H1 (cell line): ENCODE results near the gene CRYBB3.

Experiments
- MAFK ChIP-seq: IDR thresholded peaks from 2 replicates; pipeline ENCODE4 v1.6.1; 2012; ENCODE audit warnings: low read depth, mild to moderate bottlenecking, improper control_type of control experiment, low read length
- TCF12 ChIP-seq: IDR thresholded peaks from 2 replicates; pipeline ENCODE4 v1.6.1; 2011; ENCODE audit warnings: low read depth, mild to moderate bottlenecking, low read length
- TF ChIP-seq, protein P1 (sequence below), 3 experiments: IDR thresholded peaks; 1 replicate in 2 of 3; 2 replicates in 1 of 3; pipeline versions ENCODE4 v1.5.1 to v1.6.1; 2011; ENCODE audit warnings: low read length in 3 of 3, mild to moderate bottlenecking in 3 of 3, inconsistent platforms in 2 of 3, low read depth in 1 of 3, moderate library complexity in 1 of 3; ENCODE audit not compliant: insufficient read depth in 1 of 3; ENCODE audit errors: control extremely low read depth in 1 of 3

- TF ChIP-seq, protein P1, sequence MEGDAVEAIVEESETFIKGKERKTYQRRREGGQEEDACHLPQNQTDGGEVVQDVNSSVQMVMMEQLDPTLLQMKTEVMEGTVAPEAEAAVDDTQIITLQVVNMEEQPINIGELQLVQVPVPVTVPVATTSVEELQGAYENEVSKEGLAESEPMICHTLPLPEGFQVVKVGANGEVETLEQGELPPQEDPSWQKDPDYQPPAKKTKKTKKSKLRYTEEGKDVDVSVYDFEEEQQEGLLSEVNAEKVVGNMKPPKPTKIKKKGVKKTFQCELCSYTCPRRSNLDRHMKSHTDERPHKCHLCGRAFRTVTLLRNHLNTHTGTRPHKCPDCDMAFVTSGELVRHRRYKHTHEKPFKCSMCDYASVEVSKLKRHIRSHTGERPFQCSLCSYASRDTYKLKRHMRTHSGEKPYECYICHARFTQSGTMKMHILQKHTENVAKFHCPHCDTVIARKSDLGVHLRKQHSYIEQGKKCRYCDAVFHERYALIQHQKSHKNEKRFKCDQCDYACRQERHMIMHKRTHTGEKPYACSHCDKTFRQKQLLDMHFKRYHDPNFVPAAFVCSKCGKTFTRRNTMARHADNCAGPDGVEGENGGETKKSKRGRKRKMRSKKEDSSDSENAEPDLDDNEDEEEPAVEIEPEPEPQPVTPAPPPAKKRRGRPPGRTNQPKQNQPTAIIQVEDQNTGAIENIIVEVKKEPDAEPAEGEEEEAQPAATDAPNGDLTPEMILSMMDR (IDR thresholded peaks at IDR 0.05; ENCODE audit: control extremely low read depth in 1 of 3, insufficient read depth in 1 of 3, low read depth in 1 of 3, low read length in 3 of 3): no peak
- TF ChIP-seq MAFK (no peak), TCF12 (no peak)
Measured at GRCh38 chr22:25169278-25170031, 30.2 kb upstream of the CRYBB3 start.
